SK-N-SH treated with all-trans-retinoic acid at 6 μM for 48 hours (cell line): Measurements from ENCODE around the gene ASB18.

ENCODE experiments used
- BACH2 ChIP-seq: fragments of 250-450 bp; sonication (Bioruptor Pico); IDR thresholded peaks from 2 replicates; pipeline ENCODE4 v1.9.0; 2021; ENCODE audit warnings: mild to moderate bottlenecking, borderline replicate concordance
- CSRNP3 ChIP-seq: fragments of 250-450 bp; sonication (Bioruptor Pico); IDR thresholded peaks from 2 replicates; pipeline ENCODE4 v1.5.1; 2021; ENCODE audit warnings: mild to moderate bottlenecking, moderate library complexity
- ISL1 ChIP-seq: fragments of 250-450 bp; sonication (Bioruptor Pico); IDR thresholded peaks from 2 replicates; pipeline ENCODE4 v2.1.2; 2022; ENCODE audit warnings: mild to moderate bottlenecking, moderate library complexity
- OSR1 ChIP-seq: fragments of 250-450 bp; sonication (Bioruptor Pico); IDR thresholded peaks from 2 replicates; pipeline ENCODE4 v1.8.0; 2022; ENCODE audit warnings: moderate library complexity, mild to moderate bottlenecking, inconsistent platforms
- PATZ1 ChIP-seq: fragments of 250-450 bp; sonication (Bioruptor Pico); IDR thresholded peaks from 2 replicates; pipeline ENCODE4 v1.8.0; 2020; ENCODE audit warnings: mild to moderate bottlenecking, moderate library complexity, borderline replicate concordance
- ZC3H10 ChIP-seq: fragments of 250-450 bp; sonication (Bioruptor Pico); IDR thresholded peaks from 2 replicates; pipeline ENCODE4 v1.5.1; 2021; ENCODE audit warnings: mild to moderate bottlenecking, moderate library complexity
- ZFP3 ChIP-seq: fragments of 250-450 bp; sonication (Bioruptor Pico); IDR thresholded peaks from 2 replicates; pipeline ENCODE4 v1.5.0; 2020; ENCODE audit warnings: mild to moderate bottlenecking, moderate library complexity
- ZFP30 ChIP-seq: fragments of 450-650 bp; formaldehyde crosslinking; IDR thresholded peaks from 2 replicates; pipeline ENCODE4 v1.5.0; 2022; ENCODE audit warnings: mild to moderate bottlenecking, moderate library complexity

GRCh38 chr2:236229186-236229585 is 35.0 kb downstream of the ASB18 start:
- TF ChIP-seq ZFP30 (CRISPR knock-in tag) = no peak
- TF ChIP-seq ISL1 (CRISPR knock-in tag) = no peak
- TF ChIP-seq OSR1 = no peak
- TF ChIP-seq ZFP3 (CRISPR knock-in tag) = no peak
- no peak for TF ChIP-seq ZC3H10
- TF ChIP-seq CSRNP3 (CRISPR knock-in tag) = no peak
- TF ChIP-seq PATZ1 (CRISPR knock-in tag) = no peak
- no peak for TF ChIP-seq BACH2 (CRISPR knock-in tag)
